Esophagus (tissue), 2 donors: Measurements from ENCODE around the gene BABAM1. TPM values are rescaled to one million over a fixed set of nuclear protein-coding genes. Genes with fewer than 3 reads are reported as not detected.

Experiments
- H3K27ac ChIP-seq, 2 donors: one replicate each; pipeline ENCODE4 v1.5.1; 2013; ENCODE audit warnings: low read depth in 2 of 2, mild to moderate bottlenecking in 2 of 2, inconsistent platforms in 1 of 2, low read length in 1 of 2, moderate library complexity in 1 of 2
- H3K27me3 ChIP-seq, 2 donors: one replicate each; pipeline ENCODE4 v1.6.1; 2013; ENCODE audit warnings: low read length in 2 of 2, control low read depth in 1 of 2, mild to moderate bottlenecking in 1 of 2; ENCODE audit not compliant: insufficient read depth in 2 of 2, control insufficient read depth in 1 of 2
- H3K36me3 ChIP-seq, 2 donors: one replicate each; pipeline ENCODE4 v1.6.1; 2013; ENCODE audit warnings: low read length in 1 of 2; ENCODE audit not compliant: control insufficient read depth in 2 of 2, insufficient read depth in 2 of 2
- H3K4me1 ChIP-seq, 2 donors: one replicate each; pipeline ENCODE4 v1.6.1; 2013; ENCODE audit warnings: low read length in 1 of 2; ENCODE audit not compliant: control insufficient read depth in 2 of 2, insufficient read depth in 2 of 2
- H3K4me3 ChIP-seq, 2 donors: one replicate each; pipeline ENCODE4 v1.5.1; 2013; ENCODE audit warnings: low read length in 2 of 2, mild to moderate bottlenecking in 2 of 2, low read depth in 1 of 2, moderate library complexity in 1 of 2
- H3K9me3 ChIP-seq, 2 donors: one replicate each; pipeline ENCODE4 v1.6.1; 2013; ENCODE audit warnings: mild to moderate bottlenecking in 2 of 2, low read depth in 1 of 2, low read length in 1 of 2, moderate library complexity in 1 of 2; ENCODE audit not compliant: control insufficient read depth in 2 of 2, insufficient read depth in 1 of 2
- WGBS, 2 donors: extraction: QIAGEN DNeasy Blood & Tissue Kit; methylation state at CpG; one replicate each; pipeline ENCODE4 v1.1.7; 2013; 5-methylcytosine and 5-hydroxymethylcytosine counted together
- polyA plus RNA-seq, 2 donors: library from polyadenylated mRNA; stranded (reverse); fragments of 200-250 nt; gene quantifications; one replicate each; pipeline ENCODE4 v1.2.3, GENCODE V29; 2013
- donor health status: healthy with polysubstance abuse.
- donor health status: Bipolar disorder and iron deficiency.

The BABAM1 gene
- polyA plus RNA-seq, 2 donors: 39.1 to 52.7 TPM

DNA sequence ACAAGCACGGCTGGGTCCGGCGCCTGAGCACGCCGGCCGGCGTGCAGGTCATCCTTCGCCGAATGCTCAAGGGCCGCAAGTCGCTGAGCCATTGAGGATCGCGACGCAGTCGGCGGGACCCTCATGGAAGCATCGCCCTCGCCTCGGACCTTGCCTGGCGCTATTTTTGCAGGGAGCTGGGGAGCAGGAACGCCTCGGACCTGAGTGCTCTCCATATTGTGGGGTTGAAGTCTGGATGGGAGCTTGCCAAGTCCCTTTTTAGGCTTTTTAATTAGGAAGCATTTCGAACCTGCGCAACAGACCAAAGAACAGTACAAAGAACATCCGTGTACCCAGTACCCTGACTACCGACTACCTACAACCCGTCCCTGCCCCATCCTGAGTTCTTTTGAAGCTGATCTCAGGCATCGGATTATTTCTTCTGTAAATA, 39.1 kb downstream of the BABAM1 start:
- H3K27me3 ChIP-seq: no peaks in the 10 kb centered on the region
- no peaks in the 10 kb centered on the region for H3K36me3 ChIP-seq
- 4 to 5% methylated on average over 28 of the region's 28 CpGs for WGBS, 2 donors
- no peaks in the 10 kb centered on the region for H3K9me3 ChIP-seq
- peak overlapping the region; percentile 71 to 80 for H3K4me3 ChIP-seq
- H3K4me1 ChIP-seq: peaks cover 4 to 17% of the 10 kb centered on the region in 2 donors
- peak overlapping the region; percentile 95 for H3K27ac ChIP-seq

DNA sequence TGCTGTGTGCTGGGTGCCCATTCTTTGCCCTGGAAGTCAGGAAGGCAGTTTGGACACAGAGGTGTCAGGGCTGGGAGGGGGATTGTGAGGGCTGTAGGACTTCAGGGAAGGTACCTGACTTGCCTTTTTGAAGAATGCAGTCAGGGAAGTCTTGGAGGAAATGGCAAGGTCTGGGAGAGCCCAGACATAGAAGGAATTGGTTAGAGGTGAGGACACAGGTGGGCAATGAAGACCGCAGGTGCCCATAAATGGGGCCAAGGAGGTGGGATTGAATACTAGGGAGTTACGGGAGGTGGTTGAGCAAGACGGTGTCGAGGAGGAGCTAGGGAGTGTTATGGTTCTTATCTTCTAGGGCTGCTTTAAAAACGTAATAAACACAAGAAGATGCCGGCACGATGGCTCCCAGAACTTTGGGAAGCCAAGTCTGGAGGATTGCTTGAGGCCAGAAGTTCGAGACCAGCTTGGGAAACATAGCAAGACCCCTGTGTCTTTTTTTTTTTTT, 40.7 kb downstream of the BABAM1 start:
- Histone ChIP-seq H3K27me3 (no peaks in the 10 kb centered on the region), H3K4me3 (no peak overlapping the region), H3K4me1 (peaks cover 5 to 17% of the 10 kb centered on the region in 2 donors), H3K36me3 (peaks cover 0 to 4% of the 10 kb centered on the region in 2 donors), H3K27ac (no peak overlapping the region), H3K9me3 (no peaks in the 10 kb centered on the region)
- 91% methylated on average over 8 of the region's 8 CpGs for WGBS, 2 donors

DNA sequence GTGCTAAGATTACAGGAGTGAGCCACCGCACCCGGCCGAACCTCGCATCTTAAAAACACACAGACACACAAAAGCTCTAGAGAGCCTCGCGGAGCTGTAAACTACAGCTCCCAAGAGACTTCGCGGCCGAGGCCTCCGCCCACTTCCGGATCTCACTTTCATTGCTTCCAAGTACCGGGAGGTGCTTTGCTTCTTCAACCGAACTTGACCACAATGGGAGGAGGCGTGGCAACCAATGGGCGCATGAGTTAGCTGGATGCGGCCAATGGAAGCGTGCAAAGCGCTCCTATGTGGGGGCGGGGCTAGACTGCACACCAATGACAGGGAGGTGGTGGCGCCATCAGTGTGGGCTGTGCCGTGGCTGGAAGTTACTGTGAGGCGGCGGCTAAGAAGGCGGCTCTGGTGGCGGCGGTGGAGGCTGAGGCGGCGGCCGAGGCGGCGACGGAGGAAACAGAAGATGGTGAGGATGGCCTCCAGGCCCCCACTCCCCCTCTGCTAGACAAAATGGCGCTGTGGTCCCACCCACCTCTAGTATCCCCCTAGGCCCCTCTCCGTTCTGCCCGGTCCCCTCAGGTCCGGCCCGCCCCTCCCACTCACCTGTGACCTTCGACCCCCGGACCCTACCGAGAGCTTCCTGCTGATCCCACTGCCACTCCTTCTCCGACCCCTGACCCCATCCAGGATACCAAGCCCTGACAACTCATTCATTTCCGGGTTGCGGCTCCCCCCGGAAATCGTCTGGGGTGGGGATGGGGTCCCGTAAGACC, 42.1 kb downstream of the BABAM1 start, which contains the start of gene DDA1:
Gene DDA1, plus strand, starts transcription at position 366 of the 767 bp plus-strand sequence. Its CDS starts 92 bp downstream, at position 458.
- peaks cover 7 to 10% of the 10 kb centered on the region in 2 donors for H3K36me3 ChIP-seq
- no peaks in the 10 kb centered on the region for H3K27me3 ChIP-seq
- H3K9me3 ChIP-seq: peaks cover 0 to 3% of the 10 kb centered on the region in 2 donors
- WGBS, 2 donors: 0 to 1% methylated on average over 45 to 46 of the region's 46 CpGs
- H3K4me1 ChIP-seq: peaks cover 5 to 17% of the 10 kb centered on the region in 2 donors
- peak within 1 kb of the TSS; percentile 90 to 97 for H3K4me3 ChIP-seq
- H3K27ac ChIP-seq: peak within 1 kb of the TSS; percentile 66 to 79

DNA sequence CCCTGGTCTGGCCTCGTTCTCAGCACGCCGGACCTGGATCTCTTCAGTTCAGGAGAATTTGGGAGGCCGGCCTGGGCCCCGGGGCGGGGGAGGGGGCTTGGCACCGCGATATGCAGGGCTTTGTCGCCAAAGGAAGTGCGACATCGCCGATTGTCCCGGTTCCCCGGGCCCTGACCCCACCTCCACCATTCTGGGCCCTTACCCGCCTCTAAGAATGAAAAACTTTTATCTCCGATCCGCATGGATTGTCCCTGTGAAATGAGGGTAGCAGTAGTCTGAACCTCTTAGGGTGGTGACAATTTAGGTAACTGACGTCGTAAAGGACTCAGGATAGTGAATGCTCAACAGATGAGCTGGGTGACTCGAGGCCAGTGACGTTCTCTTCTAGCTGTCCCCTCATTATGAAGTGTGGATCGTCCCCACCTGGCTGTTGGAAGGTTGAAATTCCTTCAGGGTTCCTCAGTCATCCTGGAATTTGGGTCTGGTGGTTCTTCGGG, 42.8 kb downstream of the BABAM1 start:
- Histone ChIP-seq H3K36me3 (peaks cover 10 to 15% of the 10 kb centered on the region in 2 donors), H3K27ac (peak overlapping the region; percentile 66 to 79), H3K27me3 (no peaks in the 10 kb centered on the region), H3K4me1 (peaks cover 5 to 17% of the 10 kb centered on the region in 2 donors), H3K4me3 (peak overlapping the region; percentile 90 to 97), H3K9me3 (peaks cover 0 to 3% of the 10 kb centered on the region in 2 donors)
- 6% methylated on average over 23 of the region's 23 CpGs for WGBS, 2 donors

DNA sequence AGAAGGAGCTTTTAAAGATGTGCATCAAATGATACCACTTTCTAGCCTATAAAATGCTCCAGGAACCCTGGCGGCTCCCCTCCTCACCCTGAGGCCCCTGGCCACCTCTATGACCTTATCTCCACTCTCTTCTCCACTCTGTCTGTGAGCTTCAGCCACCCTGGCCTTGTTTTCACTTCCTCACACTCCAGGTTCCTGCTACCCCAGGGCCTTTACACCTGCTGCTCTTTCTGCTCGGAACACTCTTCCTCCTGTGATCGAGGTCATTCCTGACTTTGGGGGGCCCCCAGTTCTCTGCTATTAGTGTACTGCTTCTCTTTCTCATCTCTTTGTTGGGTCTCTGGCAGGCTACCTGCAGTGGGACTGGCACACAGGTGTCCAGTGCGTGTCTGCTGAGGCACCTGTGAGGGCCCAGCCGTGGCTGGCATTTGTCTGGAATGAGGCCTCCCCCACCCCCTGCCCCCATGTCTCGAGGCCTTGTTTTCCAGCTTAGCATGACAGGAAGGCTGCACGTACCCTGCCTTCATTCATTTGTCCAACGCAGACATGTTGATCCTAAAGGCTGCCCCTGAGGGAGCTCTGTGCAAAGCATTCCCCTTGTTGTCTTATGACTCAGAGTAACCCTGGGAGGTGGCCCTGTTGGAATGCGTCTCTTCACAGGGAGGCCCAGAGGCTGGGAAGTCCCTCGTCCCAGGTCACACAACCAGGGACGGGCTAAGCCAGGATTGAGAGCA, 44.4 kb downstream of the BABAM1 start:
- Histone ChIP-seq H3K27ac (peak overlapping the region in 1 of 2 donors; percentile 22), H3K27me3 (no peaks in the 10 kb centered on the region), H3K36me3 (peaks cover 14 to 24% of the 10 kb centered on the region in 2 donors), H3K4me3 (no peak overlapping the region), H3K4me1 (peaks cover 5 to 17% of the 10 kb centered on the region in 2 donors), H3K9me3 (peaks cover 0 to 6% of the 10 kb centered on the region in 2 donors)
- 55 to 67% methylated on average over 11 of the region's 11 CpGs for WGBS, 2 donors

DNA sequence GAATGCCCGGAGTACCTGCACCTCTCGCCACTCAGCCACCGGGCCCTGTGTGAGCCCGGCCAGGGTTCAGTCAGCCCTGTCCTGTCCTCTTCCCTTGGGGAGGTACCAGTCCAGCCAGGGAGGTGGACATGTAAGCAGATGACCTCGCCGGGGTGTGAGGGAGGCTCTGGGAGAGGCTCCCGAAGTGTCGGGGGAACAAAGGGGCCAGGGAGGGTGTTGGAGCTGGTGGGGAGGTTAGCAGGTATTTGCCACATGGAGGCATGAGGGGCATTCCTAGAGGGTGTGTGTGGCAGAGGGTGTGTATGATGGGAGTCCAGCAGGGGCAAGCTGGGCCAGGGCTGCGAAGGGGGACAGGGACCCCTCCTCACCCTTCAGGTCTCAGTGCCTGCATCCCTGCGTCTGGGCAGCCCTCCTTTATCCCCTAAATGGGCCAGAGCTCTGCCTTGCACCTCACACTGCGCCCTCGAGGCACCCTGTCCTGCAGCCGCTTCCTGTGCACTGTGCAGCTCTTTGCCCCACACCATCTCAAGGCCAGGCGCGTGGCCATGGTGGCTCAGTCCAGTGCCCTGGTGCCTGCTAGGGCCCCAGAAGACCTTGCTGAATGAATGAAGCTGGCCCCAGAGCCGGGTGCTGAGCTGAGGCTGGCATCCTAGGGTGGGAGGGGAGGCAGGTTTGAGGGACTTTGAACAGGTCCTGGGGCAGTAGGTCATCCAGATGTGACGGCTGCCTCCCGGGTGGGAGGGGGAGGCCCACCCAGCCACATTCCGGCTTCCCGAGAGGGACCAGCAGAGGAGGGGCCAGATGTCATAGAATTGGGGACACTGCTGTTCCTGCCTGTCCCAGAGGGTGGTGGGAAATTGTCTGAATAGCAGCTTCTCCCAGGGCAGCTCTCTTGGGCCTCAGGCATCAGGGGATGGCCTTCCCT, 45.2 kb downstream of the BABAM1 start:
- Histone ChIP-seq H3K4me3 (no peak overlapping the region), H3K27me3 (no peaks in the 10 kb centered on the region), H3K9me3 (peaks cover 0 to 6% of the 10 kb centered on the region in 2 donors), H3K27ac (peak overlapping the region in 1 of 2 donors; percentile 18), H3K36me3 (peaks cover 14 to 24% of the 10 kb centered on the region in 2 donors), H3K4me1 (peaks cover 5 to 17% of the 10 kb centered on the region in 2 donors)
- WGBS, 2 donors: 78 to 81% methylated on average over 20 of the region's 20 CpGs

DNA sequence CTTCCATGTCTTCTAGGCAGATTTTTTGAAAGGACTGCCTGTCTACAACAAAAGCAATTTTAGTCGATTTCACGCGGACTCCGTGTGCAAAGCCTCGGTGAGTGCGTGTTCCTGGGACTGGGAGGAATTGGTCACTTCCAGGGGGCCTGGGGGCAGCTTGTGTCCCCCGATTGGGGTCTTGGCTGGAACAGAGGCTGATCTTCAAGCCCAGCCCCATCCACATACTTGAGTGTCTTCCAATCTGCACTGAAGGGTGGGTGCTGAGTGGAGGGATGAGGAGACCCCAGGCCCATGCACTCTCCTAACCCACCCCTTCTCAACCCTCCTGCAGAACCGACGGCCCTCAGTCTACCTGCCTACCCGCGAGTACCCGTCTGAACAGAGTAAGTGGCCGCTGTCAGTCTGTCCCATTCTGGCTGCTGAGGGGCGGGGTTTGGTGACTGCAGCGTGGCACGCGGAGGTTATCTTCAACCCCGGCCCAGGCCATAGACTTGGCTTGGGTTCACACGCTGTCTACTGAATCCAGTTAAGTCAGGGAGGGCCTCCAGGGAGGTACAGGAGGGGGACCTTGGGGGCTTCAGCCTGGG, 46.9 kb downstream of the BABAM1 start:
- no peak overlapping the region for H3K27ac ChIP-seq
- H3K36me3 ChIP-seq: peaks cover 14 to 27% of the 10 kb centered on the region in 2 donors
- H3K4me1 ChIP-seq: peaks cover 5 to 15% of the 10 kb centered on the region in 2 donors
- H3K4me3 ChIP-seq: no peak overlapping the region
- WGBS, 2 donors: 89 to 91% methylated on average over 19 of the region's 19 CpGs
- H3K9me3 ChIP-seq: peaks cover 0 to 6% of the 10 kb centered on the region in 2 donors
- H3K27me3 ChIP-seq: no peaks in the 10 kb centered on the region

DNA sequence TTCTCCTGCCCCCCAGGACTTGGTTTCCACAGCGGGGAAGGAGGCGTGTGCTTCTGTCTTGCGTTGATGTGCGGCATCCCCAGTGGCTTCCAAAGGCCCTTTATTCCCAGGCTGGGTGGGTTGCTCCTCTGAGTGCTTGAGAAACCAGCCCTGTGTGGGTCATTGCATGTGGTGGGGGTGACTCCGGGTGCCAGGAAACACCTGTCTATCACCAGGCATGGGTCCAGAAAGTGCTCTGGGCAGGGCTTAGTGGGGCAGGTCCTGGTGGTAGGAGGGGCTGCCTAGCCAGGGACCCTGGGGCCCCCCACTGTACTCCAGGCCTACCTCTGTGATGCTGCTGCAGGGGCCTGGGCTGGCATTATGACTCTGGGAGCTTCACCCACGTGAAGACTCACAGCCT, 51.7 kb downstream of the BABAM1 start:
- peaks cover 0 to 6% of the 10 kb centered on the region in 2 donors for H3K9me3 ChIP-seq
- WGBS, 2 donors: 72 to 74% methylated on average over 6 of the region's 6 CpGs
- H3K27ac ChIP-seq: no peak overlapping the region
- H3K27me3 ChIP-seq: no peaks in the 10 kb centered on the region
- H3K4me3 ChIP-seq: no peak overlapping the region
- H3K36me3 ChIP-seq: peaks cover 16 to 42% of the 10 kb centered on the region in 2 donors
- H3K4me1 ChIP-seq: no peaks in the 10 kb centered on the region
